Measurements from ENCODE around the gene TMEM151B. TPM values are rescaled to one million over a fixed set of nuclear protein-coding genes. Genes with fewer than 3 reads are reported as not detected.

Gene TMEM151B
- total RNA-seq, 2 donors from 2014 or later = 0.22 to 0.51 TPM

GRCh38 chr6:44356487-44356886, 86.2 kb downstream of the TMEM151B start:
- no peak for TF ChIP-seq CTCF (conservative IDR thresholded peaks at IDR 0.05)
- Mint-ChIP-seq H3K27me3 (ENCODE audit: insufficient read depth) (peaks cover 16% of the 10 kb centered on the region), H3K27ac (no peak overlapping the region), H3K9me3 (no peaks in the 10 kb centered on the region), H3K4me1 (peaks cover 8% of the 10 kb centered on the region), H3K4me3 (no peak overlapping the region), H3K36me3 (ENCODE audit: low read depth) (no peaks in the 10 kb centered on the region)
- H3K27ac ChIP-seq (ENCODE audit: low read depth, low read length) = no peak overlapping the region
- no peaks in the 10 kb centered on the region for H3K4me1 ChIP-seq (ENCODE audit: control insufficient read depth, insufficient read depth, low read length)
- H3K9me3 ChIP-seq (ENCODE audit: control insufficient read depth, low read length) = peaks cover 6% of the 10 kb centered on the region
- WGBS, 2 experiments (ENCODE audit: insufficient coverage in 1 of 2, insufficient read length in 1 of 2) = 74 to 88% methylated on average over 1 of the region's 1 CpG
- no peak overlapping the region for H3K4me3 ChIP-seq (ENCODE audit: low read length)
- no peaks in the 10 kb centered on the region for H3K36me3 ChIP-seq (ENCODE audit: control insufficient read depth, insufficient read depth, low read length)
- H3K9ac ChIP-seq (ENCODE audit: extremely low read depth, low read length, poor library complexity, severe bottlenecking) = no peak overlapping the region
- DNase-seq = no peak
- peaks cover 5% of the 10 kb centered on the region for H3K27me3 ChIP-seq (ENCODE audit: control insufficient read depth, insufficient read depth, low read length, poor library complexity, severe bottlenecking)

Other genes starting within 250 kb of the TMEM151B start
- gene MRPL14, start 143.0 kb upstream of the TMEM151B start, total RNA-seq = 10 to 100 TPM; 66.5 to 69.6 TPM
- 10 to 100 TPM; 64.6 to 65.2 TPM for gene TMEM63B, start 142.9 kb upstream of the TMEM151B start, total RNA-seq
- gene CAPN11, start 111.6 kb upstream of the TMEM151B start, total RNA-seq = 1 to 10 TPM in 1 of 2 donors, under 1 TPM in 1; 0.53 to 1.2 TPM
- gene MYMX, start 53.5 kb upstream of the TMEM151B start, total RNA-seq = 1 to 10 TPM; 1.7 to 1.8 TPM
- 100 to 1,000 TPM; 129 to 155 TPM for gene SLC29A1, start 46.9 kb upstream of the TMEM151B start, total RNA-seq
- 1,000 to 10,000 TPM; 1,356 to 1,422 TPM for gene HSP90AB1, start 23.3 kb upstream of the TMEM151B start, total RNA-seq
- gene SLC35B2, start 12.9 kb upstream of the TMEM151B start, total RNA-seq = 10 to 100 TPM; 52.5 to 54.3 TPM
- gene NFKBIE, start 4.9 kb upstream of the TMEM151B start, total RNA-seq = 10 to 100 TPM in 1 of 2 donors, 1 to 10 TPM in 1; 8.3 to 11.0 TPM
- 10 to 100 TPM; 22.9 to 24.7 TPM for gene AARS2, start 42.9 kb downstream of the TMEM151B start, total RNA-seq
- not detected for gene SPATS1, start 72.2 kb downstream of the TMEM151B start, total RNA-seq
- 10 to 100 TPM; 28.9 to 30.5 TPM for gene CDC5L, start 117.3 kb downstream of the TMEM151B start, total RNA-seq